HUES64 (cell line): ENCODE measurements around the gene SAP130.

Source experiments
- H3K27ac ChIP-seq: 2 replicates; pipeline ENCODE4 v1.7.0; 2013; ENCODE audit warnings: low read depth, low read length, inconsistent platforms
- H3K27me3 ChIP-seq: 2 replicates; pipeline ENCODE4 v1.6.1; 2013; ENCODE audit warnings: mild to moderate bottlenecking, low read length; ENCODE audit not compliant: insufficient read depth
- H3K36me3 ChIP-seq: 2 replicates; pipeline ENCODE4 v1.6.1; 2013; ENCODE audit warnings: mild to moderate bottlenecking, low read length; ENCODE audit not compliant: insufficient read depth
- H3K4me1 ChIP-seq: 2 replicates; pipeline ENCODE4 v1.6.1; 2013; ENCODE audit warnings: mild to moderate bottlenecking, low read length, moderate library complexity; ENCODE audit not compliant: insufficient read depth
- H3K4me3 ChIP-seq: 2 replicates; pipeline ENCODE4 v1.5.1; 2013; ENCODE audit warnings: mild to moderate bottlenecking, low read length, moderate library complexity
- H3K9ac ChIP-seq: 2 replicates; pipeline ENCODE4 v1.6.1; 2013; ENCODE audit warnings: mild to moderate bottlenecking, low read depth, low read length
- H3K9me3 ChIP-seq: 2 replicates; pipeline ENCODE4 v1.6.1; 2013; ENCODE audit warnings: low read depth, low read length; ENCODE audit not compliant: insufficient read depth
- WGBS: fragments of 150-250, 120-280 bp; methylation state at CpG from one replicate; pipeline ENCODE4 v1.1.7; 2013; ENCODE audit warnings: missing lambda C conversion rate; 5-methylcytosine and 5-hydroxymethylcytosine counted together

SAP130 gene

DNA sequence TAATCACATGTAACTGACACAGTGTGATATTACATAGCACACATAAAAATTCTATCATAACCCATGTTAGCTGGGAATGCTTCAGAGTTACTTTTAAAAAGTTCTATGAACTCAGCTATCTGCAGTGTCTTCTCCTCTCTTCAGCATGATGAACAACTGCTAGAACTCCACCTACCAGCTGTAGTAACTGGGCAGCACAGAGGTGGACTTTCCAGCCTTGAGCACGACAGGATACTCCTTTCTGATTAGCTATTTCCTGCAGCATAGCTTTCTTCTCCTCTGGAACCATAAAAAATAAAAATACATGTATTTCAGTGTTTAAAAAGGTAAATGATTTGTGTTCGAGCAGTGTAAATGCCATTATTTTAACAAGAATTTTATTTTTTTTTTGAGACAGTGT, 82.6 kb downstream of the SAP130 start:
- peaks cover 94% of the 10 kb centered on the region for H3K36me3 ChIP-seq
- no peaks in the 10 kb centered on the region for H3K4me1 ChIP-seq
- H3K9ac ChIP-seq: no peak overlapping the region
- H3K9me3 ChIP-seq: no peaks in the 10 kb centered on the region
- H3K27me3 ChIP-seq: no peaks in the 10 kb centered on the region
- 94% methylated on average over 2 of the region's 2 CpGs for WGBS
- no peak overlapping the region for H3K27ac ChIP-seq
- no peak overlapping the region for H3K4me3 ChIP-seq

DNA sequence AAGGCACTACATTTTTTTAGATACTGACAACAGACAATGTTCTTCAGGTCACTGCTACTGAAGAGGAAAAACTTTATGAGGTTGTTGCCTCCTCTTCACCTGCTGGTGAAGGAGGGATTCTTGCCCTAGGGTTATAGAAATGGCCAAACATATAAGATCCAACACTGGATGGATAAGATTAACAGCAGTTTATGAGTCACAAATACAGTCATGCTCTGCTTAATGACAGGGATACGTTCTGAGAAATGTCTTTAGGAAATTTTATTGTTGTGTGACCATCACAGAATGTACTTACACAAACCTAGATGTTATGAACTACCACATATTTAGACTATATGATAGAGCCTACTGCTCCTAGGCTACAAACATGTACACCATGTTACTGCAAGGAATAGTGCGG, 84.7 kb downstream of the SAP130 start:
- H3K4me1 ChIP-seq: no peaks in the 10 kb centered on the region
- H3K27ac ChIP-seq: no peak overlapping the region
- H3K9me3 ChIP-seq: no peaks in the 10 kb centered on the region
- 100% methylated on average over 2 of the region's 2 CpGs for WGBS
- H3K4me3 ChIP-seq: no peak overlapping the region
- H3K27me3 ChIP-seq: no peaks in the 10 kb centered on the region
- H3K9ac ChIP-seq: no peak overlapping the region
- H3K36me3 ChIP-seq: peaks cover 73% of the 10 kb centered on the region

DNA sequence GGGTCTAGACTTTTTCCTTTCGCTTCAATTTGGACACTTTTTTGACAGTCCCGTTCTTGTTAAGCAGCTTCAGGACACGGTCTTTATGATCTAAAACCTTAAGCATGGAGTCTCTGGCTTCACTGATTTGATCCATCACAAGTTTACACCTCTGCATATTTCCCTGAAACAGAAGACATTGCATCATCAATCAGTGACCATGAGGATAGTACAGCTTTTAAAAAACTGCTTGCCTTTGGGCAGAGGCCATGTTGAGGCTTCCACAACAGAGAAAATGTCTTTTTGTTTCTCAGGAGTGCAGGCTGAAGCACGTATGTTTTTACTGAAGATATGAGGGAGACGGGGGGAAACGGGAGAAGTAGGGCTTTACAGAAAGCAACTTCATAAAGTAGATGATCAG, 85.9 kb downstream of the SAP130 start:
- Histone ChIP-seq H3K4me1 (no peaks in the 10 kb centered on the region), H3K36me3 (peaks cover 61% of the 10 kb centered on the region), H3K9me3 (no peaks in the 10 kb centered on the region), H3K27ac (no peak overlapping the region), H3K4me3 (no peak overlapping the region), H3K27me3 (no peaks in the 10 kb centered on the region), H3K9ac (no peak overlapping the region)
- WGBS: 96% methylated on average over 6 of the region's 6 CpGs

GRCh38 chr2:127941461-127941860, 86.4 kb downstream of the SAP130 start:
- no peaks in the 10 kb centered on the region for H3K9me3 ChIP-seq
- H3K4me1 ChIP-seq: no peaks in the 10 kb centered on the region
- no peak overlapping the region for H3K27ac ChIP-seq
- peaks cover 57% of the 10 kb centered on the region for H3K36me3 ChIP-seq
- H3K27me3 ChIP-seq: no peaks in the 10 kb centered on the region
- H3K9ac ChIP-seq: no peak overlapping the region
- WGBS: 93% methylated on average over 9 of the region's 9 CpGs
- no peak overlapping the region for H3K4me3 ChIP-seq

GRCh38 chr2:127940641-127941040, 87.2 kb downstream of the SAP130 start:
- H3K4me1 ChIP-seq: no peaks in the 10 kb centered on the region
- 87% methylated on average over 12 of the region's 12 CpGs for WGBS
- H3K27ac ChIP-seq: no peak overlapping the region
- peaks cover 49% of the 10 kb centered on the region for H3K36me3 ChIP-seq
- no peak overlapping the region for H3K9ac ChIP-seq
- H3K9me3 ChIP-seq: no peaks in the 10 kb centered on the region
- no peaks in the 10 kb centered on the region for H3K27me3 ChIP-seq
- H3K4me3 ChIP-seq: no peak overlapping the region

DNA sequence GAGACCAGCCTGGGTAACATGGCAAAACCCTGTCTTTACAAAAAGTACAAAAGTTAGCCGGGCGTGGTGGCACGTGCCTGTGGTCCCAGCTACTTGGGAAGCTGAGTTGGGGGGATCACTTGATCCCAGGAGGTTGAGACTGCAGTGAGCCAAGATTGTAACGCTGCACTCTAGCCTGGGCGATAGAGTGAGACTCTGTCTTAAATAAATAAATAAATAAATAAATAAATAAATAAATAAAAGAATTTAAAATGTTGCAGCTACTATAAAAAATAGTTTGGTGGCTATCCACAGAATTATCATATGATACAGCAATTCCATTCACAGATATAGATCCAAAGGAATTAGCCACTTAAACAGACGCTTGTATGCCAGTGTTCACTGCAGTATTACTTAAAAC, 92.5 kb downstream of the SAP130 start:
- no peaks in the 10 kb centered on the region for H3K27me3 ChIP-seq
- no peaks in the 10 kb centered on the region for H3K4me1 ChIP-seq
- H3K4me3 ChIP-seq: no peak overlapping the region
- H3K27ac ChIP-seq: no peak overlapping the region
- H3K36me3 ChIP-seq: peaks cover under 1% of the 10 kb centered on the region; the same call in 1 of the 2 replicates
- WGBS: 85% methylated on average over 4 of the region's 6 CpGs
- no peak overlapping the region for H3K9ac ChIP-seq
- no peaks in the 10 kb centered on the region for H3K9me3 ChIP-seq

DNA sequence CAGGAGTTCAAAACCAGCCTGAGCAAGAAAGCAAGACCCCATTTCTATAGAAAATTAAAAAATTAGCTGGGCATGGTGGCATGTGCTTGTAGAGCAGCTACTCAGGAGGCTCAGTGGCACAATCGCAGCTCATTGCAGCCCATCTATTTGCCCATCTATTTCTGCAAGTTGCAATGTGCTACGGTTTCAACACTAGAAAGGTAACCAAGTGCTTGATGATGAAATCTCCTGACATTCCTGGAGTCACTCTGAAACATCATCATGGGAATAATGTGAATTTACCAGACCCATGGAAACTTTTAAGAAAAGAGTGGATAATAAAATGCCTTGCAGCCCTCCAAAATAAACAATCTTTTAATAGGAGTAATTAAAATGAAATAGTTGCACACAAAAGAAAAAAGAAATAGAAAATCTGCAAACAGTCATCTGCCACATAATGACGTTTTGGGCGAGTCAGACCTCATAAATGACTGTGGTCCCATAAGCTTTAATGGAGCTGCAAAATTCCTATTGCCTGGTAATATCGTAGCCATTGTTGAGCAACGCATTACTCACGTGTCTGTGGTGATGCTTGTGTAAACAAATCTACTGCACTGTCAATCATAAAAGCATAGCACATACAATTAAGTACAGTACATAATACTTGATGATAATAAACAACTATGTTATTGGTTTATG, 95.5 kb downstream of the SAP130 start:
- WGBS: 94% methylated on average over 7 of the region's 7 CpGs

GRCh38 chr2:127929449-127929848, 98.4 kb downstream of the SAP130 start:
- H3K27me3 ChIP-seq: no peaks in the 10 kb centered on the region
- WGBS: 83% methylated on average over 1 of the region's 1 CpG
- H3K9me3 ChIP-seq: no peaks in the 10 kb centered on the region
- H3K27ac ChIP-seq: no peak overlapping the region
- H3K4me1 ChIP-seq: no peaks in the 10 kb centered on the region
- H3K4me3 ChIP-seq: no peak overlapping the region
- no peaks in the 10 kb centered on the region for H3K36me3 ChIP-seq
- no peak overlapping the region for H3K9ac ChIP-seq

More for the DNA sequence above, 95.5 kb downstream of the SAP130 start:
- Histone ChIP-seq H3K27ac (no peak overlapping the region), H3K4me1 (no peaks in the 10 kb centered on the region), H3K4me3 (no peak overlapping the region), H3K9me3 (no peaks in the 10 kb centered on the region), H3K27me3 (no peaks in the 10 kb centered on the region), H3K9ac (no peak overlapping the region), H3K36me3 (no peaks in the 10 kb centered on the region)

DNA sequence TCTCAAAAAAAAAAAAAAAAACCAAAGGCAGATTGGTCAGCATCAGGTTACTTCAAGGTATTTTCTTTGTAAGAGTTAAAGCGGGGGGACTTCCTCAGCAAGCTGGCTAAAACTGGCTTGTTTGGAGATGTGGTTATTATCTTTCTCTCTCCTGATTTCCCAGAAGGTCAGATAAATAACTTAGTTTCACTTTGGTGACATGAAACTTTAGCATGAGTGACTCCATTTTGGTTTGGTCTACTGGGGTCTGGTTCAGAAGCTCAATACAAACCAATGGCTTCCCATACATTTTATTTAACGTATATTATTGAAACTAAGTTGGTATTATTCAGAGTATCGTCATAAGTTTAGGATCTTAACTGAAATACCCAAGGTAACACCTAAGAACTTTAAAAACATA, 100.5 kb downstream of the SAP130 start:
- no peaks in the 10 kb centered on the region for H3K27me3 ChIP-seq
- H3K9ac ChIP-seq: no peak overlapping the region
- H3K27ac ChIP-seq: no peak overlapping the region
- no peaks in the 10 kb centered on the region for H3K9me3 ChIP-seq
- H3K4me3 ChIP-seq: no peak overlapping the region
- no peaks in the 10 kb centered on the region for H3K4me1 ChIP-seq
- 100% methylated on average over 1 of the region's 3 CpGs for WGBS
- H3K36me3 ChIP-seq: no peaks in the 10 kb centered on the region

GRCh38 chr2:127917916-127918315, 109.9 kb downstream of the SAP130 start:
- 96% methylated on average over 4 of the region's 4 CpGs for WGBS
- Histone ChIP-seq H3K27me3 (no peaks in the 10 kb centered on the region), H3K9me3 (no peaks in the 10 kb centered on the region), H3K27ac (no peak overlapping the region), H3K36me3 (no peaks in the 10 kb centered on the region), H3K4me1 (no peaks in the 10 kb centered on the region), H3K9ac (no peak overlapping the region), H3K4me3 (no peak overlapping the region)

- no peaks in the 10 kb centered on the region for H3K36me3 ChIP-seq
- 91% methylated on average over 7 of the region's 8 CpGs for WGBS
- no peaks in the 10 kb centered on the region for H3K9me3 ChIP-seq
- H3K27me3 ChIP-seq: no peaks in the 10 kb centered on the region
- H3K4me1 ChIP-seq: no peaks in the 10 kb centered on the region
- no peak overlapping the region for H3K27ac ChIP-seq
- no peak overlapping the region for H3K4me3 ChIP-seq
- no peak overlapping the region for H3K9ac ChIP-seq
Measured at GRCh38 chr2:127913808-127914457, 113.9 kb downstream of the SAP130 start.
